ENCODE data around the gene LARP6.
"Not testable (repeated sequence)": the region's sequence is repeated elsewhere in the genome, so short reads cannot be mapped to it uniquely, and the experiment has no call there.

Gene LARP6

DNA sequence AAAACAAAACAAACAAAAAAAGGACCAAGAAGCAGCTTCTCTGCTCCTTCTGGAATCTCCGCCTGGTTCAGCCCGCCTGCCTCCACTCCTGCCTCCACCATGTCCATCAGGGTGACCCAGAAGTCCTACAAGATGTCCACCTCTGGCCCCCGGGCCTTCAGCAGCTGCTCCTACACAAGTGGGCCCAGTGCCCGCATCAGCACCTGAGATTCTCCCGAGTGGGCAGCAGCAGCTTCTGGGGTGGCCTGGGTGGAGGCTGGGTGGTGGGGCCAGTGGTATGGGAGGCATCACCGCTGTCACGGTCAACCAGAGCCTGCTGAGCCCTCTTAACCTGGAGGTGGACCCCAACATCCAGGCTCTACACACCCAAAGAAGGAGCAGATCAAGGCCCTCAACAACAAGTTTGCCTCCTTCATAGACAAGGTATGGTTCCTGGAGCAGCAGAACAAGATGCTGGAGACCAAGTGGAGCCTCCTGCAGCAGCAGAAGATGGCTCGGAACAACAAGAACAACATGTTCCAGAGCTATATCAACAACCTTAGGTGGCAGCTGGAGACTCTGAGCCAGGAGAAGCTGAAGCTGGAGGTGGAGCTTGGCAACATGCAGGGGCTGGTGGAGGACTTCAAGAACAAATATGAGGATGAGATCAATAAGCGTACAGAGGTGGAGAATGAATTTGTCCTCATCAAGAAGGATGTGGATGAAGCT is 4.8 kb upstream of the LARP6 start:
- DNase-seq (ENCODE audit: low spot score), result not testable (repeated sequence)

DNA sequence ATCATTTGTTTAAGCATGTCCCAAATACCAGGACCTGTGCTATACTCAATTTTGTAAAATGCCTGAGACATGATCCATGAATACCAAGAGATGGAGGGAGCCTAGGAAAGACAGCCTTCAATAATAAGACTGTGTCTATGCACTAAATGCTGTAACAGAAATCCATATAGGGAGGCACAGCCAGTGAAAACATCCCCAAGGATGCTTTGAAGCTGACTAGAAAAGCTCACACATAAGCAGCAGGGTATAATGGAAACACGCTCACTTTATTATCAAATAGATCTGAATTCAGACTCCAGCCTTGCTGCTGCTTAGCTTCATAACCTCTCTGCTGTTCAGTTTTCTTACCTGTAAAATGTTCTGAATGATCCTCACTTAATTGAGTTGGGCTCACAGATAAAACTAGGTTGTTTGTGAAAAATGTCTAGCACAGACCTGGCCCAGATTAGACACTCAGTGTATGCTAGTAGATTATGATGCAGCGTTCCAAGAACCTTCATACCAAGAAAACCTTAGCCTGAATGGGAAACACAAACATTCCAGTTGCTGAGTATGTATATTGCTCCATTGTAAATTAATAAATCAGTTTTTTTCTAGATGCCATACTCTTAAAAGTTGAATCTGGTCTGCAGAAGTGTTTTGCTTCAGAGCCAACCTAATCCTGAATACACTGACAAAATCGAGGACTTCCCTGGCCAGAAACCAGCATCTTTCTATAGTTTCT is 3.8 kb upstream of the LARP6 start:
- no peak for DNase-seq (ENCODE audit: low spot score)

DNA sequence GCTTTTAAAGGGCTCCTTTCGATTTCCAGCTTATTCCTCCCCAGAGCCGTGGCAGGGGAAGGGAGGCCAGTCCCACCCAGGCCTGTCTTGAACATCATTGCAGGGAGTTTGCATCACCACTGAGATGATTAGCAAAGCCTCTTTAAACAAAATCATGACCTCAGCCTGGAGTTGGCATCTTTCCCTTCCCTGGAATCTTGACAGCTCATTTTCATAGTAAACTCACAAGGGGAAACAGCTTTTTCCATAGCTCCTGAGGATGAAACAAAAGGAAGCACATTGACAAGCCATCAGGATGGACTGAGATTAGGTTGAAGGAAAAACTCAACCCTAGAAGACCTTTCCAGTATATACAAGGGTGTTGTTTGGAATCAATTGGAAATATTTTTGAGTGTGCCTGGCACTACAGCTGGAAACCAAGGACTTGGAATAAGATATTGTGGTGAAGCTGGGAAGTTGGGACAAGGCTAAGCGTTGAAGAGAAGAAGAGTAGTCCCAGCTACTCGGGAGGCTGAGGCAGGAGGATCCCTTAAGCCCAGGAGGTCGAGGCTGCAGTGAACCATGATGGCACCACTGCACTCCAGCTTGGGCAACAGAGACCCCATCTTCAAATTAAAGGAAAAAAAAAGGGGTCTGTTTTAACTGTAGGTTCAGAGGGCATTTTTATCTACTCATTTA is 3.1 kb upstream of the LARP6 start:
- DNase-seq (ENCODE audit: low spot score), result no peak

DNA sequence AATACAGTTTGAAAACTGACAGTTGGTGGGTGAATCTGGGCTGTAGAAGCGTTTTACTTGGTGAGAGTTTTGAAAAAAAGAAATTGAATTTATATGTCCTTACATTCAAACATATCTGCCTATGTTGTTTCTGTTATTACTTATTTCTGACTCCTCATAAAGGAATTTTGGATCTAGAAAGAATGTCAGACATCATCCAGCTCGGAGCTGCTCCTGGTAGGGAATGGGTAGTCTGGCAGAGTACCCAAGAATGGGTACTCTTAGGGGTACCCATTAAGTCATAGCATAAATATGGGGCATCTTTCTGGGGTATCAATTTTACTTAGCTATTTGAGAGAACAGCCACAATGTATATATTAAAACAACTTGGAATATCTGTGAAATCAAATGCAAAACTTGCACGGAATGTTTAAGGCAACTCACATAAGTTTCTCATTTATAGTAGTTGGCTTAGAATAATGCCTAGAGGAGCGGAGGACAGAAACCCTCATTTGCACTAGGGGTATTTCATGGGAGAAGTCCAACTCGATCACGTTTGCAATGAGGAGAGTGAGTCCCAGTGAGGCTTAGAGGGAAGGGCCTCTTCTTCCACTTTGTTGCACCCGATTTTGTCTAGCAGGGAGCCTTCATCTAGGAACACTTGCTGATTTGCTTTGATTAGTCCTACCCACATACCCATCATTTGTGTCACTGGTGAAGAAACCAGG is 2.4 kb upstream of the LARP6 start:
- no peak for DNase-seq (ENCODE audit: low spot score)

DNA sequence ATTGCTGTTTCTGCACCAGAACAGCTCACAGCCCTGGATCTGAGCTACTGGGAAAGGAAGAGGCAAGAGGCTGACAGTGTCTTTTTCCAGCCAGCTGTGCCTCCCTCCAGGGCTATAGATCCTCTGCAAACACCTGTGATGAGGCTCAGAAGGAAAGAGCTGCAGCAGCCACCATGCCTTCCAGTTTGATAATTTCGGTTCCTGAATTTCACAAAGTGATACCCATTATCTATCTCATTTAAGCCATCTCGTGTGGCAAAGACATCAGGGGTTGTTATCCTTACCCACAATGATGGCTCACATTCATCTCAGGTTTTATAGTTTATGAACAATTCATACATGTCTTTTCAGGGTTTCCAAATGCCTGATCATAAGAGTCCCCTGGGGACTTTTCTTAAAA is 1.8 kb upstream of the LARP6 start:
- DNase-seq (ENCODE audit: low spot score), result no peak

DNA sequence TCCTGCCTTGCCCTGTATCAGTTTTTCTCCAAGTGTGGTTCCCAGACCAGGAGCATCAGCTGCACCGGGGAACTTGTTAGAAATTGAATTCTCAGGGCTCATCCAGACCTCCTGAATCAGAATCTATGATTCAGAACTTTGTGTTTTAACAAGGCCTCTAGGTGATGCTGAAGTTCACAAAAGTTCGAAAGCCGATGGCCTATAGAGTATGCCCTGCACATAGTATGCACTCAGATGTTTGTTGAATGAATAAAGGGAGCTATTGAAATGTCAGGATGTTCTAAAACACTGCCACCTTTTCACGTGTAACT is 664 bp upstream of the LARP6 start:
- DNase-seq (ENCODE audit: low spot score), result no peak

DNA sequence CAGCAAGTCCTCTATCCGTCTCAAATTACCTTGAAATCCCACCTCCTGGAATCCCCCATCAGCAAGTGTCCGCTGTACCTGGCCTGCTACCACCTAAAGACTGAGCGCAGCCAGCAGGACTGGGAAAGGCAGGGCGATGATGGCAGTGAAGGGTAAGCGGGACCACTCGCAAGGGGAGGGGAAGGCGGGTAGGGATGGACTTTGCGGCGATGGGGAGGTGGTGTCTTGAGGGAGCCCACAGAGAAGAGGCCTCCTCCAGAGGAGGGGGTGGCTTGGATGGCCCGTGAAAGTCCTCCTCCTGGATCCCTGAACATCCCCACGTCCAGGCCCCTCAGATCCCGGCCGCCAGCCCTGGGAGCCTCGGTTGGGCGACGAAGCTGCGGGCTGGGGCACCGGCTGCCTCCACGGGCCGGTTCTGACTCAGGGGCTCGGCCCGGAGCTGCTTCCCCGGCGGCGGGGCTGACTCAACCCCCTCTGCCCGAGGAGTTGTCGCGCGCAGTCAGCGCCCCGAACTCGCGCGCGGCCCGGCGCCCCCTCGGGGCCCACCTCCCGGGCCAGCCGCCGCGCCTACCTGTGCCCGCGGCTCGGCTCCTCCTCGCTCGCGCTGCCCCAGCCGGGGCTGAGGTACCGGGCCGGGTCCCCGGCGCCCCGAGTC is 512 bp downstream of the LARP6 start:
- no peak for DNase-seq (ENCODE audit: low spot score)

DNA sequence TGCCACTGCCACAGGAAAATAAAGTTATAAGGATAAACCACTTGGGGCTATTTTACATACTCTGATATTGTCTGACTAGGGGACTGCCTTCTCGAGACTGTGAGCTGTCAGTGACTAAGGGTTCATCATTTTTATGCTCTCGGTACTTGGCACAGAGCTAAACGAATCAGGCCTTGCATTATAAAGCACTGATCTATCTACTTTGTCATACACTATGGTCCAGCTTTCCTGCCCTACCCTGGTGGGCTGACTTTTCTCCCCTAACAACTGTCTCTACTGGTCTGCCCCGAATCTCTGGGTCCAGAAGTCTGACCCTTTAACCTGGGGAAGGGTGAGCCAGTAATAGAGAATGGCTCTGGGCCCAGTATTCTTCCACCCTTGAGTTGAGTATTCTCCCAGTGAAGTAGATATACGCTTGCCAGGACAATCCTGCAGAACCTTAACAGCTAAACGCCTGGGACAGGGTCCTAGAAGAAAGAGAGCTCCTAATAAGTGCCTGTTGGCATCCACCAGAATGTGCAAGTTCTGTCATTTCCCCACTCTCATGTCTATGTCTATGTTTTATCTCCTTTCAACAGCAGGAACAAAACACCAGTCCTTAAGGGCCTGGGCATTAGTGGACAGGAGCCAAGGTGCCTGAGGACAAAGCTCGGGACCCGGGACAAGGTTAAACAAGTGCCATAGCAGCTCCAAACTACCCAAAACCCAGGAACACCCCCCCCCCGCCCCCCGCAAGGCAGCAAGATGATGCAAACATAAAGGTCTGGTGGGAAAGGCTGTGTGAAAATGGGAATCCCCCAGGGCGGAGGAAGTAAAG is 1.2 kb downstream of the LARP6 start:
- no peak for DNase-seq (ENCODE audit: low spot score)

DNA sequence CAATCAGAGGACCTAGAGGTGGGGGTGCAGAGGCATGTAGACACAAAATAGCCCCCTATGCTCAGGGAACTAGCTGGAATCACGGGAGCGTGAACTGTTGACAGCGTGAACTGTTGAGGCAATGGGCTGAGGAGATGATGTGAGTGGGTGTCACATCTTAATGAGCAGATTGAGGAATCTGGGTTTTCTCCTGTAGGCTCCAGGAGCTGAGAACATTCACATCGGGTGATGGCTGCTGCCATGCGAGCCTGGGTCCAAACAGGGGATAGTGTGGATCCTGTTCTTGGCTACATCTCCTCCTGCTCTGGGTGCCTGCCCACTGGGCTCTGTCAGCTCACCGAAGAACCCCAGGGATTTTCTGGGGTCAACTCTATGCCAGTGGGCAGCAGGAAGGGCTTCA is 2.1 kb downstream of the LARP6 start:
- no peak for DNase-seq (ENCODE audit: low spot score)

DNA sequence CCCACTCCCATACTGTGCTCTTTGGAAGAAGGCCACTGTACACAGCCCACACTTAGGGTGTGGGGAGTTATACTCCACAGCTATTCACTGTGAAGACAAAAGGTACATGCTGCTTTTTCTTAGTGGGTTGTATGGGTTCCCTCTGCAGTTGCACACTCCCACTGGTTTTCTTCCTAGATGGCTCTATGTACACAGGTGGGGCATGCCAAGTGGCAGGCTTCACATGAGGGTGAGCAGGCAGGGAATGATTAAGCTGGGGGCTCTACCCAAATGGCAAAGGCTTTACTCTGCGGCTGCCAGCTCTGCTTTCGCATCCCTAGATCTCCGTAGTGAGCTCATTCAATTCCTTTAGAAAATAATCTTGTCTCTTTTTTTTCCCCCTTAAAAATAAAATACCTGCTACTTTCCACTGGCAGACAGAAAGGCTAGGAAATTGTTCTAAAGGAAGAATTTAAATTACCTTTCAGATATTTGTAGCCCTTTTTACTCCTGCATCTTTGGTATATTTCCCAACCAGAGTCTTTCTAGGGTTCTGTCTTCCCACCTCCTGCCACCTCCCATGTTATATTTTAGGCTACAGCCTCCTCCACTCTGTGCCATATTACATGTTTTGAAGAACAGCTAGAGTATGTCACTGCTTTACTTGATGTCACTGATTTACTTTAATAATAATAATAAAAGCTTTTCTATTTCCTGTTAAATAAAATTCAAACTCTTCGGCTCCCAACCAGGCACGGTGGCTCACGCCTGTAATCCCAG is 8.2 kb downstream of the LARP6 start:
- DNase-seq (ENCODE audit: low spot score), result no peak

DNA sequence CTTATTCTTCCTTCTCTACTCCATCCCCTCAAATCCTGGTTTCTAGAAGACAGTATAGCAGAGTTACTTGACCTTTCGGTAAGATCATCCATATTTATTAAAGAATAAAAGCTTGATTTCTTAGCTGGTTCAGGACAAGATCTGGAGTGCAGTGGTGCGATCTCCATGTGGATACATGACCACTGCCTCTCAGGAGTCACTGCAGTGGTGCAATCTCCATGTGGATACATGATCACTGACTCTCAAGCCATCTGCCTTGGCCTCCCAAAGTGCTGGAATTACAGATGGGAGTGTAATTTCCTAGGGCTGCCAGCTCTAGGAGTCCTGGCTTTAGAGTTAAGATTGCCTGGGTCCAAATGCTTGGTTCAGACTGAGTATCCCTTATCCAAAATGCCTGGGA is 16.5 kb downstream of the LARP6 start:
- DNase-seq (ENCODE audit: low spot score), result no peak

DNA sequence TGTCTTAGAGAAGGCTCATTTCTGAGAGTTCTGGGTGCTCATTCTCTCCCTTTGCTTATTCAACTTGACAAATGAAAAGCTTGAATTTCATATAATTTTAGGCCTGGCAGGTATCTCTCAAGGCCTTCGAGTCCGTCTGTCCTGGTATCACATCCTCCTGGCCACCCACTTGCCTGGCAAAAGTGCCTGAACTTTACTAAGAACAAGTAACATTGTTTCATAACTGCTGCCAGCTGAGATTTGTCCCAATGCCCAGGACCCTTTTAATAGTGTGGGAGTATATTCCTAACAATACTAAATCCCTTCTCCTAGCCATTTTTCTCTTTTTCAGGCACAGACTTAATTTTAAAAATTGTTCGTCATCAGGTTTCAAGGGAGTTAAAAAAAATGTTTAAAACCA is 18.1 kb downstream of the LARP6 start:
- DNase-seq (ENCODE audit: low spot score), result no peak

DNA sequence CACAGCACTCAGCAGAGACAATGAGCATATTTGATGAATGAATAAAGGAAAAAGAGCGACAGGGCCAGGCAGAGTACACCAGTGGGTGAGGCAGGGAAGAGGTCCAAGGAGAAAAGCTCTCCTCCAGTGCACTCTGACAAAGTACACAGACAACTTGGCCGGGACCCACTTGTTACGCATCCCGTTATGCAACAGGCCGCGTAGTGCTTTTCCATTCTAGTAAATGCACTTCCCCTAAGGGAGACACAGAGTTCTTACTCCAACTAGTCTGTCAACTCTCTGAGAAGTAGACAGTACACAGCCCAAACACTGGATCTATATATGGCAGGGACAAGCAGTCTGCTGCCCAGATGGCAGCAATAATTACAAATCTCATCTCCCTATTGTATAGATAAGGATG is 18.5 kb downstream of the LARP6 start:
- no peak for DNase-seq (ENCODE audit: low spot score)

DNA sequence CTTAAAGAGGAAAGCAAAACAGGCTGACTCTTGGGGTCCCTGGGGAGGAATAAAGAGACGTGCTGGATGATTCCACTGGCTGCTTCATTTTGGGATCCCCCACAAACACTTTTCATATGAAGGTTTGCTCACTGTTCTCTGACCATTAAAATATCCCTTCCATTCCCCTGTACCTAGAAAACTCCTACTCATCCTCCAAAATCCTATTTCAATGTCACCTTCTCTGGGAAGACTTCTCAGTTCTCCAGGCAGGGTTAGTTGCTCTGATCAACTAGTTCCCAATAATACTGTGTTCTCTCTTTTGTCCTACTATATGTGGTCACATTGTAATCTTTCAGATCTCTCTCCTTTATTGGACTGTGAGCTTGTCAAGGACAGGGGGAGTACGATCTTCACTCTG is 19.0 kb downstream of the LARP6 start:
- no peak for DNase-seq (ENCODE audit: low spot score)

DNA sequence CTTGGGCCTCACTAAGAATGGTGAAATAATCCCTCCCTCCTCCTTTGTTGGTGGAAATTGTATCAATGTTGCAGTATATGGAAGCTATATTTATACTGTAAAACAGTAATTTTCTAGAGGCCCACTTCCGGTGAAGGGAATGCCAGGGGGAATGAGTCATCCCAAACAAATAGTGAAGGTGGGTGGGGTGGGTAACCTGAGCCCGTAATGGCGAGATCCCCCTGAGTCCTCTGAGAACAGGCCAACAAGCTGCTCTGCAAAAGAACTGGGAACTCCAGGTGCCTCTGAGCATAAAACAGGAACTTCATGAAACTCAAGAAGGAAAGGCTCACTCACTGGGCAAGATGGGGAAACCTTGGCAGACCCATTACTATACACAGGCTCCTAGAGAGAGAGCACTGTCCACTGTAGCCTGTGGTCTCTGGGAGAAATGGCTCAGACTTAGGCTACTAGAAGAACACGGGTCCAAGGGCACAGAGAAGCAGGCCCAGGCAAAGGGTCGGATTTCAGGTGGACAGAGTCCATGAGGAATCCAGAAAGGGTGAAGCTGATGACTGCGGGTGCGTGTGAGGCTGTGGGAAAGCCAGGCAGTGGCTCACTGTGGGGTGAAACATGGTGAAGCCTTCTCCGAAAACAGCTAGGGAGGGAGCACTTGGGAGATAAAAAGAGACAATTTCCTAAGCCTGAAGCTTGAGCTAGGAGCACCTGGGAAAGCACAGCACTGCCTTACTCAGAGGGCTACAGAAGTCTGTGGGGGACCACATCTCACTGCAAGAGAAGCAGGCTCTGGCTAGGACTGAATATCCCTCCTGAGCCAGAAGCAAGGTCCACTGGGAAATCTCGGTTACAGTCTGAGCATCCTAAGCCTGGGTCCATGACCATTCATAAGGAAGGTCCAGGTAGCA is 19.8 kb downstream of the LARP6 start:
- DNase-seq (ENCODE audit: low spot score), result no peak

DNA sequence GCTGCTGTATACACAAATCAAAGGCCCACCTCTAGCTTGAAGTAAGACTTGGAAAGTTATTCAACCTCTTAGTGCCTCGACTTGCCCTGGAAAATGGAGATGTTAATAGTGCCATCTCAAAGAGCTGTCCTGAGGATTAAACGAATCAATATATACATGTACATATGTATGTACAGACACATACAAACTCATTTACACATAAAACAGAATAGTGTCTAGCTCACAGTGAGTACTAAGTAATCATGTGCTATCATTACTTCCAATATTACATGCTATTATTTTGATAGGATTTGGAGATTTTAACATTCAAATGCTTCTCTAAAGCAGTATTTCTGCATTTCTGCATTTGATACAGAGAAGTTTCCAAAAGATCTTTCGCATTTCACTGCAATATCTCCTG is 20.5 kb downstream of the LARP6 start:
- no peak for DNase-seq (ENCODE audit: low spot score)

DNA sequence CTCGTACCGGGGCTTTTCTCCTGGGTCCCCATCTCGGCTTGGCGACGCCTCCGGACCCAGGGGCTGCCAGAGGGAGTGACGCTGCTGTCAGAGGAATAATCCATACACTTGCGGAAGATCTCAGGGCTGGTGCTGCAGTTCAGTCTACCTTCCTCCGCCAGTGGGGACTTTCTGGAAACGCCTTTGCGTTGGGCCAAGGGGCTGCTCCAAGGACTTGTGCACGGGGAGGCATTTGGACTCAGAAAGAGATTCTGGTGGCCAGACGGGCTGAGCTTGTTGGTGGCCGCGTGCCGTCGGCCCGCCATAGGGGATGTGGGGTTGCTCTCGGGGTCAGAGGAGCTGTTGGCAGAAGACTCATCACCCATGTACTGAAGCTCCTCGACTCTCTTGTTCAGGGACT is 21.8 kb downstream of the LARP6 start:
- no peak for DNase-seq (ENCODE audit: low spot score)

DNA sequence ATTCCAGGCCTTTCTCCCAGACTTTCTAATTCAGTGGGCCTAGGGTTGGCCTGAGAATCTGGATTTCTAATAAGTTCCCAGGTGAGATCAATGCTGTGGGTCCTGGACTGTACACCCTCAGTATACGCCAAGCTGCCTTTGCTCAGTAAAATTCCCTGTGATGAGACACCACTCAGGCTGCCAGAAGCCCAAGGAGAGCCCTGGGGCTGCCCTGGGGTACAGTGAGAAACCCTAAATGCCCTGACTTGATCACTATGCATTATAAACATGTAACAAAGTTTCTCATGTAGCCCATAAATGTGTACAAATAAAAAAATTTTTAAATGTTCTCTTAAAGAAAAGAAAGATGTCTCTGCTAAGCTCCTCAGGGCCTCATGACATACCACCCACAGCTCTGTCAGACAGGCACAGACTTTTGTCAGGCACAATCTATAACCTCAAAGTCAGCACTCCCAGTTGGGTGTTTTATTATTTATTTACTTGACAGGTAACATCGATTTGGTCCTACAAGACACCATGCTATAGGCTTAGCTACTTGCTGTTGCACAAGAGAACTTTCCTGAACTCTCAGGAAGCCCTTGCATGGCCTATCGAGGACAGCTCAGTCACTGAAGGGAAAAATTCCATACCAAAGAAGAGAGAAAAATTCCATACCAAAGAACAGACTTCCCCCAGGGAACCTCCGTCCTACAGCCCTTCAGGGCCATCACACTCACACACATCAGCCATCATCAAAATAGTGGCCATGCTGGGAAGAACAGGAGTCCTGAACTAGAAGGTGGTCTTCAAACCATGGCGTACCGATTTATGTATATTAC is 22.7 kb downstream of the LARP6 start:
- no peak for DNase-seq (ENCODE audit: low spot score)

DNA sequence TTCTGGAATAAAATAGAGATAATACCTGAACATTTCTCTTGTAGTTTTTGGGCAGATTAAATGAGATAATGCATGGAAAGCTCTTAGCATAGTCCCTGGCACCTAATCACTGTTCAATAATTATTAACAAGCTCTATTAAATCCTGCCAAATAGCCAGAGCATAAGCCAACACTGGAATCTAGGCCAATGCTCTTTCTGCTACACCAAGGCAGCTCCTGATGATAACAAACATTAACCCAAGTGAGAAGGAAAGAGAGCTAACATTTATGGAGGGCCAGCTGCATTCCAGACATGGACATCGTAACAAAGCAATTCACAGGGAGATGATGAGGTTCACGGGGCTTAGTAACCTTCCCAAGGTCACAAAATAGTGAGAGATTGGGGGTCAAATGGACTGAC is 23.3 kb downstream of the LARP6 start:
- DNase-seq (ENCODE audit: low spot score), result no peak
